NB4 (cell line): ENCODE results near the gene SLC25A48.

Experiments used
- CTCF ChIP-seq: IDR thresholded peaks from one replicate; pipeline ENCODE4 v1.5.1; 2012; ENCODE audit warnings: low read depth, low read length
- MYC ChIP-seq: IDR thresholded peaks from 2 replicates; pipeline ENCODE4 v1.6.1; 2011; ENCODE audit warnings: low read depth, low read length
- POLR2A ChIP-seq: IDR thresholded peaks from 2 replicates; pipeline ENCODE4 v1.6.1; 2011; ENCODE audit warnings: mild to moderate bottlenecking; ENCODE audit not compliant: insufficient read length; ENCODE audit errors: extremely low read depth
- TF ChIP-seq, protein P1 (sequence below): IDR thresholded peaks from 2 replicates; pipeline ENCODE4 v1.6.1; 2011; ENCODE audit warnings: low read depth, low read length

- TF ChIP-seq CTCF (no peak), POLR2A (no peak), MYC (no peak)
- TF ChIP-seq, protein P1, sequence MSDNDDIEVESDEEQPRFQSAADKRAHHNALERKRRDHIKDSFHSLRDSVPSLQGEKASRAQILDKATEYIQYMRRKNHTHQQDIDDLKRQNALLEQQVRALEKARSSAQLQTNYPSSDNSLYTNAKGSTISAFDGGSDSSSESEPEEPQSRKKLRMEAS, result no peak
These were observed 11.5 kb upstream of the SLC25A48 start for GRCh38 chr5:135822959-135823358.
